G401 (cell line): ENCODE measurements around the gene NPIPA5. TPM values are rescaled to one million over a fixed set of nuclear protein-coding genes. Genes with fewer than 3 reads are reported as not detected.
"Not testable (repeated sequence)": the region's sequence is repeated elsewhere in the genome, so short reads cannot be mapped to it uniquely, and the experiment has no call there.

Source experiments
- DNase-seq: peaks from one replicate; pipeline ENCODE4 v3.0.0-alpha.2; 2015; ENCODE audit warnings: low spot score
- in situ Hi-C: cut with HindIII; loops from 2 replicates; pipeline ENCODE4 v1.10.0; 2016; ENCODE audit warnings: low sequenced_read_pairs, mixed read lengths
- total RNA-seq: library from RNA; depleted of rRNA; stranded (reverse); fragments of >200 nt; shearing (Covaris generic); gene quantifications from 2 replicates; pipeline ENCODE4 v1.2.3, GENCODE V29; 2014; rRNA removed

Gene NPIPA5
- total RNA-seq, 1 experiment from 2014 or later: 4.9 TPM

DNA sequence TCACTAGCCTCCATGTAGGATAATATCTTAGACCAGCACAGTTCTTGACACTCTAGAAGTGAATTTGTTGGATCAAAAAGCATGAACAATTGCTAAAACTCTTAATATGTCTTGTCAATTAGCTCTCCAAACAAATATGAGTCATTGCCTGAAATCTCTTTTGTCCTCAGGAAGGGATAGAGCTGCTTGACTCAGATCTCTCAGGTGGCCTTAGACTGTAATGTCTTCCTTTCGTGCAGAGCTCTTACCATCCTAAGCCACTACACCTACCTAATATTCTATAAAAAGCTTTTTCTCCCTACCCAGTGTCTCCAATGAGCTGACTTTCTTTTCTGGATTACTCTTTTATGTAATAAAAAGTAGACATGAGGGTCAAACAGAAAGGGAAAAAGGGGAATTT is 63.5 kb downstream of the NPIPA5 start:
- in situ Hi-C loops, DNase-seq: not testable (repeated sequence)

Other genes with a start within 250 kb of the NPIPA5 start
- gene MPV17L, start 17.5 kb upstream of the NPIPA5 start, total RNA-seq: 5.2 and 6.7 TPM in 2 replicates
- 20.8 and 32.9 TPM in 2 replicates for gene BMERB1, start 56.3 kb upstream of the NPIPA5 start, total RNA-seq